NT2/D1 (cell line): ENCODE results near the gene CHCHD1.

Source experiments
- YY1 ChIP-seq: IDR thresholded peaks from 2 replicates; pipeline ENCODE4 v1.6.1; 2011; ENCODE audit not compliant: insufficient read length, insufficient read depth
- ZNF274 ChIP-seq: IDR thresholded peaks from 2 replicates; pipeline ENCODE4 v1.6.1; 2011; ENCODE audit warnings: mild to moderate bottlenecking, low read depth, low read length

DNA sequence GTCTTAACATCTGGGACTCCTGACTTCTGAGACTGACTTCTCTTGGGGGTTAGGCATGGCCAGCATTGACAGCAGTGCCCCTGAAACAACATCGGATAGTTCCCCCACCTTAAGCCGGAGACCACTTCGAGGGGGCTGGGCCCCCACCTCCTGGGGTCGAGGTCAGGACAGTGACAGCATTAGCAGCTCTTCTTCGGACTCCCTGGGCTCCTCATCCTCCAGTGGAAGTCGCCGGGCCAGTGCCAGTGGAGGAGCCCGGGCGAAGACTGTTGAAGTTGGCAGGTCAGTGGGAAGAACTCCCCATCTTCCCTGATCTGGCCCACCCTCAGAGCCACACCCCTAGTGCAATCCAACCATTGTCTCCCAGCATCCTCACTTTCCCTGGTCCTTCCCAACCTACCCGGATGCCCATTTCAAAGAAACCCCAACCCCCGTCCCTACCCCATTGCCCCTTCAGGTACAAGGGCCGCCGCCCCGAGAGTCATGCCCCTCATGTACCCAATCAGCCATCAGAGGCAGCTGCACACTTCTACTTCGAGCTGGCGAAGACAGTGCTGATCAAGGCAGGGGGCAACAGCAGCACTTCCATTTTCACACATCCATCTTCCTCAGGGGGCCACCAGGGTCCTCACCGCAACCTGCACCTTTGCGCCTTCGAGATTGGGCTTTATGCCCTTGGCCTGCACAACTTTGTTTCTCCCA is 15.6 kb downstream of the CHCHD1 start:
- no peak for TF ChIP-seq YY1
- TF ChIP-seq ZNF274, result no peak
